Activated CD8-positive, alpha-beta memory T cell treated with anti-CD3 and anti-CD28 coated beads, Interleukin-2, amount 50 U/mL, for 1 hour (primary cell): ENCODE data around the gene FRY.

Experiments used
- DNase-seq: peaks from one replicate; pipeline ENCODE4 v3.0.0-alpha.2; 2020; ENCODE audit errors: extremely low read depth

FRY gene

DNA sequence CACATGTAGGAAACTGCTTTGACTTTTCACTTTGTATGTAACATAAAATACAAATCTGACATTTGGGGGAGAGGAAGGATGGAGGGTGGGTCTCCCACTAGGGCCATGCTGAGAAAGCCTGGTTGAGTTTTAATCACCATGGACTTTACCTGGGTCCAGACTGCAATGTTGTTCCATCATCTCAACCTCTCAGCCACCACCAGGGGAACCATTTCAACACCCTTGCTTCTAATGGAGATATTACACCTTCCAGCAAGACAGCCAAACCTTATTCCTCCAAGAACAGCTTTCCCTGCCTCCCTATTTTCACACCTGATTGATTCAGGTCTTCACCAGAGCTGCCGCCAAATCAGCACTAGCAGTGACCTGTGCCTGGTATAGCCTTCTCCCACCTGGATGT is 227.5 kb downstream of the FRY start:
- no peak for DNase-seq

DNA sequence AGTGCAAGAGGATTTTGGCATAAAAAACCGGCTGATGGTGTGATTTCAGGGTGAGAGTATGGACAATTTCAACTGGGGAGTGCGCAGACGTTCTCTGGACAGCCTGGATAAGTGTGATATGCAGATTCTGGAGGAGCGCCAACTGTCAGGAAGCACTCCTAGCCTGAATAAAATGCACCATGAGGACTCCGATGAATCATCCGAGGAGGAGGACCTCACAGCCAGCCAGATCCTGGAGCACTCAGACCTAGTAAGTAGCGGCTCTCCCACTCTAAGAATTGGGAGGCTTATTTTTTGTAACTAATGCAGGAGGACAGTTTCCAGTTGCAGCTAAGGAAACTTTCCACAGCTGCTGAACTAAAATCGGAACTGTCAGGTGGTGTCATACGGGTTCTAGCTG is 230.0 kb downstream of the FRY start:
- no peak for DNase-seq

DNA sequence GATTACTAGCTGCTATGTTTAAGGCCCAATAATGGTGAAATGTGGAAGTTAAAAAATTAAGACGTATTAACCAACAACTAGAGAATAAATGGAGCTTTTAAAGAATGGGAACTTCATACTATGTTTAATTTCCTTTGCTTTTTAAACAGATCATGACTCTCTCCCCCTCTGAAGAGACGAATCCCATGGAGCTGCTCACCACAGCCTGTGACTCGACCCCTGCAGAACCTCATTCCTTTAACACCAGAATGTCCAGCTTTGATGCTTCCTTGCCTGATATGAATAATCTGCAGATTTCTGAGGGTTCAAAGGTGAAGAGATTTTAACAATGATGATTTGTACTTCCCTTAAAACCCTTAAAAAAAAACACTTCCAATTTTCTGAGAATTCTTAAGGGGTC is 230.6 kb downstream of the FRY start:
- DNase-seq: no peak

DNA sequence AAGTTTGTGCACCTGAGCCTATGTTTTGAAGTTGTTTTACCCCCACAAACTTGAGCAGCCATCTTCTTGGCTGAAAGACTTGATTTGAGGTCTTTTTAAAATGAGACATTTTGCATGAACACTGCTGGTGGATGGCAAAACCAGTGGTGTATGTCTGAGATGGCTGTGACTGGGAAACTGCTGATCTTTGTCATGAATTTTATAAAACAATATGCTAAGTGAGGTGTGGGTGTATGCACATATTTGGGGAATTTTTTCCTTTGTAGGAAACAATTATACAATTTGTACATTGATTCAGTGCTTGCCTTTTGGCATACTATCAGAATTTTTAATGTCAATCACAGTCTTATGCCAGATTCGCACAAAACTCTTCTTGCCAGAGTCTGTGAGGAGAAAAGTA is 231.0 kb downstream of the FRY start:
- no peak for DNase-seq

DNA sequence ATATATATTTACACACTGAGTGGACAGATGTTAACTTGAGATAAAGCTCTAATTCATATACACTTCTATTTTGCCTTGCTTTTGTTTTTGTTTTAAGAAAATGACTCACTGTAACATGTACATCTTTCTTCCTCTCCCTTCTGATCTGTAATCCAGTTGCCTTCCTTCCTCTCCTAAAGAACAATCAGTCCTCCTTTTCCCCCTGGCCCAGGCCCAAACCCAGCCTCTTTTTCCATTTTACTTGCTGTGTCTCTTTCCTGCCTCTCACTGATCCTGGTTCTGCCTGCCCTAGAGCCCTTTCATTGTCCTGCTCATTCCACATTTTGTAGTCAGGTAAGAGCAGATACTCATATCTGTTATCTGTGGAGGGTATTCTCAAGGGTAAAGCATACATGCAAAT is 232.8 kb downstream of the FRY start:
- DNase-seq: no peak

DNA sequence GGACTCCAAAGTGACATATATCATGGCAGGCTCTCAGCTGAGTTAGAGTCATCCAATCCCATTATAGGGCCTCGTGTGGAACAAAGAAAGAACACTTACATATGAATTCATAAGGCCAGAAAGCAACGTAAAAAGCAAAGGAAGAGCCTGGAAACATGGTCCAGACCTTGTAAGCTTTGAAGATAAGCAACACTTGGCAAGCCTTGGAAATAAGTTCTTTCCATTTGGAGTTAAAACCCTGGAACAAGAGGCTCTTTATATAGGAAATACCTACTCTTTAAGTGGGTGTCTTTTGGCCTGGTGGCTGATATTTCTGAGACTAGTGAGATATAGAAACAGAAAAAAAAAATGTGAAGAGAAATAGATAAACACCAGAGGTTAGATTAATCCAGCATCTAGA is 234.2 kb downstream of the FRY start:
- DNase-seq: no peak

DNA sequence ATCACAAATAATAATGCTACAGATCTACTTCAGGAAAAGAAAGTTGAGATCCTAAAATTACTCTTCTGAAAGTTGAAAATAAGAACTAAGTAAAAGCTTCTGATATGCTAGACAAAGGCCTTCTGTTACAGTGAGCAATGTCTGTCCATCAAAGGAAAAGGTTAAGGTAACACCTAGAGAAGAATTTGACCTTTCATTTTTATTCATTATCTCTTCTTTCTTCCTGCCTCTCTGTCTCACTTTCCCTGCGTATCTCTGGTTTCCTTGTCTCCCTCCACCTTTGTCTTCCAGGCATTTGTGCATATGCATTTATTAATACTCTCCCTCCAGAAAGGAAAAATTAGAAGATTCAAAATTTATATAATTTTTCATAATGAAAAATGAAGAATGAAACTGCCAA is 234.6 kb downstream of the FRY start:
- DNase-seq: no peak

DNA sequence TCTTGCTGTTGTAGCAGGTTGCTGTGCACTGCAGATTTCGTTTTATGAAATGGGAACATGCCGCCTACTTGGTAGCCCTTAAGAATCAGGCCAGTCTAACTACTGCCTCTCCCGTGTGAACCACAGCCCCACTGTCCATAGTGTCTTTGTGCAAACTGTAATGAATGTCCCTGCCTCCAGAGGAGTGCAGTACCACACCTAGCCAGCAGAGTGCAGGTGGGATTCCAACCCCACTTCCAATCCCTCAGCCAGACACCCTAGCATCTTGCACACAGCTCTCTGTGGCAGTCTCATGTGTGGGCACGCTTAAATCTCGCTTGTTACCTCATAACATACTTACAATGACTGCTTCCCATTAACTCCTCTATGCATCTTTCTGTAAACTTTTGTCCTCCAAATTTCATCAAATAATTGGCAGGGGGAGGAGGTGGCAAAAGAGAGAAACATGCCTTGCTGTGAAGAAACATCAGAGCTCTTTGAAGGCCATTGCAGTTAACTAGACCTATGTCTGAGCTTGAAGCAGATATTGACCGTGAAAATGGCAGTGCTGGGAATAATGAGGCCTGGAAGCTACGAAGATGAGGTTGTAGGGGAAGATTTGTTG is 236.4 kb downstream of the FRY start:
- DNase-seq: no peak

DNA sequence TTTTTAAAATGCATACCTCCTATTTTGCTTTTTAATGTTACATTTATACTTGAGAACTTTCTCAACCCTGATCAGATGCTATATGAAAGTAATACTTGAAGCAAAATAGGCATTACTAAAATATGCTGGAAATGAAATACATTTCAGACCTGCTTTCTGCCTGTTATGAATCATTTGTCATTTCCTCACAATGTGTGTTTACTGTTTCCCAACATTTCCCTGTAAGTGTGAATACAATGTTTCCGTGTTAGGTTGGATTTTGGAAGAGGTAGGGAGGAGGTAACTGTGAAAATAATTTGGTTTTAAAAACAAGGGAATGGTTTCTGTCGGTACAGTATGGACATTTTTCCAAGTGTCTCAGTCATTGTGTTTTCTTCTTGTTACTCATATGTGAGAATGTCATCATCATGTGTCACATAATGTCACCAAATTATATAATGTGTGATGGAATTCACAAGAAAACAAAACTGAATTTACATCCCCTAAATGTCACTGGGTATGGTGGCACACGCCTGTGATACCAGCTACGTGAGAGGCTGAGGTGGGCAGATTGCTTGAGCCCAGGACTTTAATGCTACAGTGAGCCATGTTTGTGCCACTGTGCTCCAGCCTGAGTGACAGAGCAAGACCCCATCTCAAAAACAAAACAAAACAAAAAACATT is 240.6 kb downstream of the FRY start:
- no peak for DNase-seq

DNA sequence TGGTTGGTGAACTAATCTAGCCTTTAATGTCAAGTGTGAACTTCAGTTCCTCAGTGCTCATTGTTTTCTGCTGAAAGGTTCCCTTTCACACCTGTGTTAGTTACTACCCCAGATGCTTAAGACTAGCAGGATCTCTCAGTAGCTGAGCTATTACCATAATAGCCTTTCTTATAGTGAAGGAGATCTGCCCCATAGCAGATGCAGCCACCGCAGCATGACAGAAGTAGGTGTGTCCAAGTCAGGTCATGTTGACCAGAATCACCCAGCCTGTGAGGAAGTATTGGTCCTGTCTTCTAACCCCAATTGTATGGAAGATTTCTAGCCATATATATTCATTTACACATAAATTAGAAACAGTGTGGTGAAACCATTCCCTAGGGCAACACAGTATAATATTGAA is 246.3 kb downstream of the FRY start:
- DNase-seq: no peak

DNA sequence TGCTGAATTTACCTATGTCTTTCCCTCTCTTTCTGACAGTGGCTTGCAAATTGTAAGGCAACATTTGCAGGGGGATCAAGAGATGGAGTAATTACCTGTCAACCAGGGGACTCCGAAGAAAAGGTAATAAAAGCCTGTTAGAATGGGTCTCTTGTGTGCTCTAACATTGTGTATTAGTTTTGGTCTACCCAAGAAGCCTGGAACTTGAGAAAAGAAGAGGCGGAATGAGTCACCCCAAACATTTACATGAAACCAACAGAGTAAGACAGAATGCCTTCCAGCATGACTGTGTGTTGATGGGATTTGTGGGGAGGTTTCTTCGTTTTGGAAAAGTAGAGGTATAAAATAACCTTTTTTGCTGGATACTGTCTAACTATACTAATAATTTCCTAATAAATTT is 246.9 kb downstream of the FRY start:
- DNase-seq: no peak

DNA sequence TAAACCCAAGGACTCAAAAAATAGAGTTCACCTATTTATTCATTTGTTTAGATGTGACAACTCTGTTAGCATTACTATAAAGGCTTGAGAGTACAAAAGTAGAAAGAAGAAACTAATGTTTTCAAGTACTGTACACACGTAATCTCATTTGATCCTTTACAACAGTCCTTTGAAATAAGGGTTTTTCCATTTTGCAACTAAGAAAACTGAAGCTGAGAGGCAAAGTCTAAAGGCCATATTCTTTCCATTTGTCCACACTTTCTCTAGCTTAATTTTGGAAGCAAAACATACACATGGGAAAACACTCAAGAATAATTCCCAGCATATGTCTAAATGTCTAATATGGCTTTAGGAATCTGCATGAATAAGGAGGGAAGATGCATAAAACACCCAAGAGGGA is 249.5 kb downstream of the FRY start:
- no peak for DNase-seq

DNA sequence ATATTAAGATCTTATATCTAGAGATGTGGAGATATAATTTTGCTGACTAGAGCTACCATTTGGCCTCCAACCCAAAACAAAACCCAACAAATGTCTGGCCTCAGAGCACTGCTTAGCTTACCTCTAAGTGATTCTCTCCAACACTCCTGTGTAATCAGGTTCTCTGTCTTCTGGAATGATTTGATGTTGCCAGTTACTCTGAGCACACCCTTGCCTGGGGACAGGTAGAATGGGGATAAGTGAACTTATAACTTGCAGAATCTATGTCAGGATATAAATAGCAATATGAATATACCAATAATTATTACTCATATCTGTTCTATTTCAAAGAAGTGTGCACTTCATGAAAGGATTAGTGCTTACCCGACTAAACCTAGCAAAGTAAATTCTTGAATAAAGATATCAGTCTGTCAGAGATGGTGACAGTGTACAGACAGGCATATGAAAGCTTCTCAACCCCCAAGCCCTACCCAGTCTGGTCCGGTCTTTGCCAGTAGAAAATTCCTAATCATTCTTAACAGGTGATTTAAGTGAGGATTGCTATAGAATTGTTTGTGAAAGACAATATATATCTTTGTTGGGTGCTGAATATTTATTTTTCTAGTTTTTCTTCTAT is 250.6 kb downstream of the FRY start:
- DNase-seq: no peak

DNA sequence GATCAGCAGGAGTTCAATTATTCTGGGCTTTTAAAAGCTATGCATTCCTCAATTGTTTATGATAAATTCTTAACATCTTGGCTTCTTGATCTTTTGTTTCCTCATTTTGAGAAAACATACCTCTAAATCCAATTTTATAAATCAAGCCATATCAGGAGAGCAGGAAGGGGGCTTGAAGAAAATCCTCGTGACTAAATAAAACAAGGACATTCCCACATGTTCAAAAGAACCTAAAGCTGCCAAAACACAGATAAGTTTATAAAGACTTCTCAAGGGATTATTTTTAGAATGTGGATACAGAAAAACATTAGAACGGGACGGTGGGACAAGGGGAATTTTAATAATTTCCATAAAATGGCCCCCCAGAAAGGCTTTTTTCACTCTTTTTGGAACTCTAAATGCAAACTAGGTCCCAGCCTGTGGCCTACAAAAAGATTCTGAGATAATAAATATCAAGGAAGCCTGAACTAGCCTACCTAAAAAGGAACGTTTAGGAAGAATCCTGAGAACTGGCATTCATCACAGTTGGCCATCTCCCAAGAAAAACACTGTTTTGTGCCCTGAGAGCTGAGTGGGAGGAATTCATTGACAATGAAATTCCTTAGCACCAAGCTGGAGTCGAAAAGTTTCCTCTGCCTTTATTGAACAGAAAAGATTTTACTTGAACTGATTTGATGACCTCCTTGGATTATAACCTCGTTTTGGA is 253.5 kb downstream of the FRY start:
- no peak for DNase-seq

DNA sequence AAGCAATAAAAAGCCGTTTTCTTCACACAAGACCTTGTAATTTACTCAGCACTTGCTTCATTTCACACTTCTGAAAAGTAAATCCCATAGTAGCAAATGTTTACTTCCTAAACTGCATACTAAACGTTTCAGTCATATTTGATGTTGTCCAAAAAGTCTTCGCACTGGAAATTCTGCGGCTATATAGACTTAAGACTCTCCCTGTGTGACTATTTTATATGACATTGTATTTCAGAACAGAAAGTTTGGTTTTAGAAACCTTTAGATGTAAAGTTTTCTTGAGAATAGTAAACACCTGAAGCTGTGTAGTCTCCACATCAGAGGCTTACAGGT is 254.0 kb downstream of the FRY start:
- no peak for DNase-seq

DNA sequence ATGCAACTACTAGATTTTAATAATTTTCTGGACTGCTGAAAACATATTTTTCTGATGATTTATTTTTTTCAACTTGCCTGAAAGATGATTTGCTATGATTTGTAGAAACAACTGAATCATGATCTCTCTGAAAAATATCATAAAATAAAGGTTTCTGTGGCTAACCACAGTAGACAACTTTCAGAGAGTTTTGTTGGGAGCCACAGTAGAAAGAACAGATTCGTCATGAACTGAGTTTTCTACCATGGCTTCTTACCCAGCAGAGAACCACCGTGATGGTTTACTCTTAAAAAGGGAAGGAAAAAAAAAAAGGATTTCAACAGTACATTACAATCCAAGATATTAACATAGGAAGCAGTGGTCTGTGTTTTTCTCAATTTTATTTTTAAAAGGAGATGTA is 265.6 kb downstream of the FRY start:
- DNase-seq: no peak

DNA sequence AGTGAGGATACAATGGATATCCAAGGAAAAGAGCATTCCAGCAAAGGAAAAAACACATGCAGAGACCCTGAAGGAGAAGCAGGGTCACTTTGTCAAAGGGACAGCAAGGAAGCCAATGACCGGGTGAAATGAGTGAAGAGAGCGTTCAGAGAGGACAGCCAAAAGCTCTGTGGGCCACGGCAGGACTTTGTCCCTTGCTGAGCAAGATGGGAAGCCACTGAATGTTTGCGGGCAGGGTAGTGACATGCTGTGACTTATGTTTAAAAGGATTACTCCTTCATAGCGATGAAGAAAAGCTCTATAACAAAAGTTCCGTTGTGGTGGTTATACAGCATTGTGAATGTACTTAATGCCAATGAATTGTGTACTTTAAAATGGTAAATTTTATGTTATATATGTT is 267.1 kb downstream of the FRY start:
- DNase-seq: no peak

DNA sequence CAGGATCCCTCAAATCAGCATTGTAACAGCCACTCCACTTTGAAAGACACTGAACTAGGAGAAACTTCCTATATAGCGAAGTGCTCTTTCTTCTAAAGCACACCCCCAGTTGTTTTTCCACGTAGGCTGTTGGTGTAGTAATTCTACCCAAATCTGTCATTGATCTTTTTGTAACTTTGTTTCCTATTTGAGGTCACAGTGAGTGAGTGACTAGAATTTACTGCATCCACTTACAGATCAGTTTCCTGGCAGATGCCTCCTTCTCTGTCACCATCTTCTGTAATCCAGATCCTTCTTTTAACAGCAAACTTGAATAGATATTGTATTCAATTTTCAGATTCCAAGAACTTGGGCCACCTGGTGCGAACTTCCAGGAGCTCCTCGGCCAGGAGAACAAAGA is 268.3 kb downstream of the FRY start:
- no peak for DNase-seq

DNA sequence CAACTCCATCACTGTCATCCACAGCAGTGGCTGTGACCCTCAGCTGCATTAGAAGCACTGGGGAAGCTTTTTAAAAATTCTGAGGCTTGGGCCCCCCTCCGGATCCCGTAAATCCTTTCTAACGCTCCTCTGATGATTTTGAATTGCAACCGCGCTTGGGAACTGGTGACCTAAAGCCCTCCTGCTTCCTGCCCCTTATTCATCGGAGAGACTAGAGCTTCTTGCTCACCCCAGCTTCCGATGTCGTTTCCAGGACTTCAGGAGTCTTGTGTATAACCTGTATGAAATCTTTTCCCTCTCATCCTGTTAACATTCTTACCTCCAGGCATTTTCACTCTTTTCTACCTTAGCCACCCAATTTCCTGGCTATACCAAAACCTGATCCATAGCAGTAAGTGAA is 268.8 kb downstream of the FRY start:
- DNase-seq: no peak

DNA sequence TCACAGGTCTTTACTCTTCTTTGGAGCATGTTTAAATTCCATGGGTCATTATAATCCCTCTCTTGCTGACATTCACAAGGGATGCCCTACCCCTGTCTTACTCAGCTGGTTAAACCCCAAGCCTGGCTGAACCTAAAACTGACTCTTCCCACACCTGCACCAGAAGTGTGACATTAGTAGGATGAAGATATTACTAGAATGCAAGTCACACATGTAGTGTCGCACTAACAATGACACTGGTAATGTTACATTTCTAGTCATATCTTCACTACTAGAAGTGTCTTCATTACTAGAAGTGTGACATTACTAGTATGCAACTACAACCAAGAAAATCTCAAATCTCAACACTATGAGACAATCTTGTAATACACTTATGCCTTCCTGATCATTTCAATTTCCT is 269.3 kb downstream of the FRY start:
- no peak for DNase-seq

DNA sequence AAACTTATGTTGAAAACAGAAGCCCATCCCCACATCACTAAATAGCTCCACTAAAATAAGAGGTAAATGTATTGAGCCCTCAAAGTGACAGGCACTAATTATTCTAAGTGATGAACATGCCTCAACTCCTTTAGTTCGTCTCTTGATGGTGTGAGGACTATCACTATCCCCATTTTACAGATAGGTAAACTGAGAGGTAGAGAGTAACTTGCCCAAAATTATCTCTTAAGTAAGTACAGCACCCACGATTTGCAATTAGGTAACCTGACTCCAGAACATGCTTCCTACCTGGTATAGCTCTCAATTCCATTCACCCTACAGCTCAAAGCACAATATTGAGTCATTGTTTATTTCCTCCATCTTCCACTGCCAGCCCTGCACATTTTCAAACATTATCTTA is 270.9 kb downstream of the FRY start:
- DNase-seq: no peak

DNA sequence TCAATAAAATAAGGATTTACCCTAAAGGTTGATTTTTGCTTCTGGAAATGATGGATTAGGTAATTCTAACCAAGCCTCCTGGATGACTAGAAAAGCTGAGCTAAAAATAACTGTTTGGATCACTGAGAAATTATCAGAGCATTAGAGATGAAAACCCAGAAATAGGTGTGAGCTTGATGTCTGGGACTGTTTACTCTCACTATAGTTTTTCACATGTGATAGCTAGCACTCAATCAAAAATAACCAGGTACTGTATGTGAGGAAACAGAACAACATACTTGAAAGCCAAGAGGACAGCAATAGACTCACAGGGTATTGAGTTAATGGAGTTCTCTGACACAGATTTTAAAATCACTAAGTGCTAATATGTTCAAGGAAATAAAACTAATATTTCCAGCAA is 274.1 kb downstream of the FRY start:
- no peak for DNase-seq
